HFF-Myc (cell line): ENCODE results near the gene CSGALNACT2.

Experiments used
- DNase-seq: peaks from one replicate; pipeline ENCODE4 v3.0.0-alpha.2; 2011; ENCODE audit warnings: low read depth; ENCODE audit errors: extremely low read depth
- H3K4me3 ChIP-seq: replicated peaks from 2 replicates; pipeline ENCODE4 v1.5.1; 2011; ENCODE audit warnings: low read depth, mild to moderate bottlenecking, control low read depth, low read length
- CTCF ChIP-seq: IDR thresholded peaks from 2 replicates; pipeline ENCODE4 v1.5.1; 2012; ENCODE audit warnings: mild to moderate bottlenecking, low read depth, low read length, control low read depth; ENCODE audit errors: missing control alignments

Gene CSGALNACT2

GRCh38 chr10:43167498-43167889 lies 29.2 kb downstream of the CSGALNACT2 start:
- DNase-seq, result no peak
- no peak for TF ChIP-seq CTCF
- H3K4me3 ChIP-seq, result no peak overlapping the region

GRCh38 chr10:43170491-43170890 lies 32.2 kb downstream of the CSGALNACT2 start:
- DNase-seq, result no peak
- TF ChIP-seq CTCF, result no peak

GRCh38 chr10:43172645-43173044 lies 34.4 kb downstream of the CSGALNACT2 start:
- H3K4me3 ChIP-seq, result no peak overlapping the region
- no peak for TF ChIP-seq CTCF
- no peak for DNase-seq

More at GRCh38 chr10:43170491-43170890, 32.2 kb downstream of the CSGALNACT2 start:
- no peak overlapping the region for H3K4me3 ChIP-seq

GRCh38 chr10:43173120-43173519 lies 34.9 kb downstream of the CSGALNACT2 start:
- no peak for DNase-seq
- no peak overlapping the region for H3K4me3 ChIP-seq
- TF ChIP-seq CTCF, result no peak

- H3K4me3 ChIP-seq, result no peak overlapping the region
- TF ChIP-seq CTCF, result no peak
- DNase-seq, result no peak
Observed at GRCh38 chr10:43174969-43175368, 36.7 kb downstream of the CSGALNACT2 start.

GRCh38 chr10:43176271-43176670 lies 38.0 kb downstream of the CSGALNACT2 start:
- H3K4me3 ChIP-seq, result no peak overlapping the region
- TF ChIP-seq CTCF, result no peak
- no peak for DNase-seq

- no peak for TF ChIP-seq CTCF
- DNase-seq, result no peak
- no peak overlapping the region for H3K4me3 ChIP-seq
Observed at GRCh38 chr10:43177595-43177994, 39.4 kb downstream of the CSGALNACT2 start.
